HG03460 (cell line): ENCODE data around the gene RBM10.

Experiments used
- ATAC-seq: cut with Tn5 transposase; IDR thresholded peaks from one replicate; pipeline ENCODE4 v1.9.1; 2021; ENCODE audit not compliant: unreplicated experiment

RBM10 gene

DNA sequence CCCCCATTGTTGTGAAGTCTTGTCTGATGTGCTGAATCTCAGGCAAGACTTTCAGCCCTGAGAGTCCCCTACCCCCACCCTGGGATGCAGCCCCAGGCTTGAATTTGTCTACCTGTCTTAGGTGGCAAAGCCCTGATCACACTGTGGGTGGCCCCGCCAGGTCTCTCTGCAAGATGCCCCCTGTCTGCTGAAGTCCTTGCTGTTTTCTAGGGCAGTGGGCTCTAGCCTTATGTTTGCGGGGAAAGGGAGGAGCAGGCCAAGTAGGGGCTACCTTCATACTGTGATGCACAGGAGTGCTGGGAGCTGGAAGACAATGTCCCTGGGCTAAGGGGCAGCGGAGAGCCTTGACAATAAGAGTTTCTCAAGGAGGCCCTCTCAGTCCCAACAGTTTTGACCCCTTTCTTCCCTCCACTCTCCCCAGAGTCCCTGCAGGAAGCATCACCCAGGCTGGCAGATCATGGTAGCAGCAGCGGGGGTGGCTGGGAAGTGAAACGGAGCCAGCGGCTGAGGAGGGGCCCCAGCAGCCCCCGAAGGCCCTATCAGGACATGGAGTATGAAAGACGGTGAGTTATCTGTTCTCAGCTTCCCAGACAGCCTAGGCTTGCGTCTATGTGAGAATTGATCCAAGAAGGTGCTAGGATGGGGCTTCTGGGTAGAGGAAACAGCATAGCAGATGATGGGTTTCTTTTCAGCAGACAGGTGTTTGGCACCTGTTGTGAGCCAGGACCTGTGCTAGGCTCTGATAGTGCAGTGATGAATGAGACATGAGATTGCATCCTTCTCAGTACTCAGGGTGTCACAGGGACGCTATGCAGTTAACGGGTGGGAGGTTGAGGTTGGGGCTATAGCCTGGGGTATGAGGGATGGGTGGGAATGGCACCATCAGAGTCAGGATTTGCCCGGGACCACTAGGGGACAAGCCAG, 2.2 kb downstream of the RBM10 start:
- ATAC-seq: no peak

DNA sequence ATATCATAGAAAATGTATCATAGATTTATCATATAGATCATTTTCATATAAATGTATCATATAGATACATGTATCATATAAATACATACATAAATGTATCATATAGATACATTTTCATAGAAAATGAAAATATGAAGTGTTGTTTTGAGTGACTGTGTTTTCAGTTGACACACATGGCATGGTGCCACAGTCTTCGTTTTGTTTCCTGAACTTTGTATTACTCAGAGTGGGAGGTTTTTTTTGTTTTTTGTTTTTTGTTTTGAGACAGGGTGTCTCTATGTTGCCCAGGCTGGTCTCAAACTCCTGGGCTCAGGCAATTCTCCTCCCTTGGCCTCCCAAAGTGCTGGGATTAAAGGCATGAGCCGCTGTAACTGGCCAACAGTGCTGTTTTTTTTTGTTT, 3.9 kb downstream of the RBM10 start:
- no peak for ATAC-seq

DNA sequence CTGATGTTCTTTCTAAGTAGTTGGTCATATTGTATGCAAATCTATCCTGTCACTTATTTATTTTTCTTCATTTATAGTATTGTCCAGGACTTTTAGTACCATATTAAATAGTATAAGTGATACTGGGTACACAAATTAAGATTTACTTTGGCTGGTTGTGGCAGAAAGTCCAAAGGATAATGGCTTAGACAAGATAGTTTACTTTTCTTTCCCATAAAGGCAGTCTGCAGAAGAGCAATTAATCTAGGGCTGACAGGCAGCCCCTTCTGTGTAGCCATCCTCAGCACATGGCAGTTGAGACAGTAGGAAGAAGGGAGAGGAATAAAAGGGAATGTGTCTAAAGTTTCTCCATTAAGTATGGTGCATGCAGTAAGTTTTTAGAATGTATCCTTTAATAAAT, 6.4 kb downstream of the RBM10 start:
- no peak for ATAC-seq

DNA sequence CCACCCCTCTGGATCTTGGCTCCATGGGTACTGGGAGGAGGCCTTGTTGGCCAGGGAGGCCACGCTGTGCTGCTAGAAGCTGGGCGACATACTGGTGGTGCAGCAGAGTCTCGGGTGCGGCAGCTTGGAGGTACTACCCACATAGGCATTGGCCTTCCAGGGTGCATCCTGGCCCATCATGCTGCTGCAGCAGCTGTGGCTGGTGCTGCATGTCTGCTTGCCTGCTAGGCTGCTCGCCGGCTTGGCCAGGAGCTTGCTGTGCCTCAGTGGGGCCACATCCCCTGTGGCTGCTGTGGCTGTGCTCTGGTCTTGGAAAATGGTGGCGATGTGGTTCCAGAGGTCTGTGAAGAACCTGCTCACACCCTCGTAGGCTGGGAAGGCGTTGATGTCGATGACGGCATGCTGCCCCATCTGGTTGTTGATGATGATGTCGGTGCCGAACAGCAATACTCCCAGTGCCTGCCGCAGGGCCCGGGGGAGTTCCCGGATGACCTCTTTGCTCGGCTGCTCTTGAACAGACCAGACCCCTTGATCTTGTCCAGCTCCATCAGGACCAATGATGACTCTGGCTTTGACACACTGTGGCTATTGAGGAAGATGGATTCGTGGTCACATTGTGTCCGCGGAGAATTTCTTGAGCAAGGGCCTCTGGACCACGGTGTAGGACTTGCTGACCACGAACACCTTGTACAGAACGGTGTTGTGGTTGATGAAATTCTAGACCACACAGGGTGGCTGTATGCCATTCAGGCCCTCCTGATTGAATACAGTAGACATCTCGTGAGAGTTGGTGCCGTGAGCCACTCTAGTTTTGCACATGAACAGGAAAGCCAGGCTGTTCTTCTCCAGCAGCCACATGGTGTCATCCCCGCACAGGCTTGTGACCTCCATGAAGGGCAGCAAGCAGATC, 11.8 kb downstream of the RBM10 start:
- ATAC-seq: no peak

DNA sequence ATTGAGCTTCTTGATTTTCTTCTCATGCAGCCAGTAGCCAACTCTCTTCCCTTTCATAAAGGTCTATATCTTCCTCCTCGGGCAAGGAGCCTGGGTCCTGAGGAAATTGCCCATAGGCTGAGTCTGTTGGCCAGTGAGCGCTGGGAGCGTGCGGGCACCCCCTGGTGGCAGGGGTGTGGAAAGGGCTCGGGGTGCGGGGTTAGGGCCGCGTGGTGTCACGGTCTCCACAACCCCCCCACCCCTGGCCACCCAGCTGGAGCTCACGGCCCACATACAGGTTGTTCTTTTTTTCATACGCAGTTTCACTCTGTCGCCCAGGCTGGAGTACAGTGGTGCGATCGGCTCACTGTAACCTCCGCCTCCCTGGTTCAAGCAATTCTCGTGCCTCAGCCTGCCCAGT, 13.1 kb downstream of the RBM10 start:
- ATAC-seq: no peak

DNA sequence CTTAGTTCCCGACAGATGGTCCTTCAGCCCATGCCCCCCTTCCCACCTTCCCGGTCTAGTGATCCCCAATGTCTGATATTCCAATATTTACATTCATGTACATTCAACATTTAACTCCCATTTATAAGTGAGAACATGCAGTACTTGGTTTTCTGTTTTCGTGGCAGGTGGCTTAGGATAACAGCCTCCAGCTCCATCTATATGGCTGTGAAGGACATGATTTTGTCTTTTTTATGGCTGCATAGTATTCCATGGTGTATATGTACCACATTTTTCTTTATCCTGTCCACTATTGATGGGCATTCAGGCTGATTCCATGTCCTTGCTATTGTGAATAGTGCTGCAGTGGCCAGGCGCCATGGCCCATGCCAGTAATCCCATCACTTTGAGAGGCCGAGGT, 13.8 kb downstream of the RBM10 start:
- ATAC-seq: no peak

DNA sequence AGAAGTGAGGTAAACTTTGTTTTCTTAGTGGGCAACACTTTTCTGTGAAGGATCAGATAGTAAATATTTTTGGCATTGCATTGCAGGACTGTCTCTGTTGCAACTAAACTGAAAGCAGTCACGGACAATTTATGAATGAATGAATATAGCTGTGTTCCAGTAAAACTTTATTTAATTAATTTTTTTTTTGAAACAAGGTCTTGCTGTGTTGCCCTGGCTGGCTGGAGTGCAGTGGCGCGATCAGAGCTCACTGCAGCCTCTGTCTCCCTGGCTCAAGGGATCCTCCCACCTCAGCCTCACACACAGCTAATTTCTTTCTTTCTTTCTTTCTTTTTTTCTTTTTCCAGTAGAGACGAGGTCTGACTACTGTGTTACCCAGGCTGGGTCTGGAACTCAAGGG, 15.8 kb downstream of the RBM10 start:
- ATAC-seq: no peak

DNA sequence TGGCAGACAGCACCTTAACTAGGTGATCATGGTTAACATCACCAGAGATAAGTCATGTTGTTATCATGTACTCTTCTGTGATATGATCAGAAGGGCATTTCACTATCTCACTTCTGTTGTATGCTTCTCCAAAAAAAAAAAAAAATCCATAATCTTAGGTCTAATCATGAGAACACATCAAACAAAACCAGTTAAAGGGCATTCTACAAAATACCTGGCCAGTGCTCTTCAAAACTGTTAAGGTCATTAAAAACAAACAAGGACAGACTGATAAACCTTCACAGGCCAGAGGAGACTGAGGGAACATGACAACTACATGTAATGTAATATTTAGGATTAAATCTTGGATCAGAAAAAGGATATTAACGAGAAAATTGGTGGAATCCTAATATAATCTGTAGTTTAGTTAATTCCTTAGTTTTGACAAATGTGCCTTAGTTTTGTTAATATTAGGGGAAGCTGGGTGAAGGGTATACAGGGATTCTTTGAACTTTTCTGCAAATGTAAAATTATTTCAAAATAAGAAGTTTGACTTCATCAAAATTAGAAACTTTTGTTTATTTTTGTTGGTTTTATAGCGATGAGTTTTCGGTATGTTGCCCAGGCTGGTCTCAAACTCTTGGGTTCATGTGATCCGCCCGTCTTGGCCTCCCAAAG, 18.0 kb downstream of the RBM10 start:
- no peak for ATAC-seq

DNA sequence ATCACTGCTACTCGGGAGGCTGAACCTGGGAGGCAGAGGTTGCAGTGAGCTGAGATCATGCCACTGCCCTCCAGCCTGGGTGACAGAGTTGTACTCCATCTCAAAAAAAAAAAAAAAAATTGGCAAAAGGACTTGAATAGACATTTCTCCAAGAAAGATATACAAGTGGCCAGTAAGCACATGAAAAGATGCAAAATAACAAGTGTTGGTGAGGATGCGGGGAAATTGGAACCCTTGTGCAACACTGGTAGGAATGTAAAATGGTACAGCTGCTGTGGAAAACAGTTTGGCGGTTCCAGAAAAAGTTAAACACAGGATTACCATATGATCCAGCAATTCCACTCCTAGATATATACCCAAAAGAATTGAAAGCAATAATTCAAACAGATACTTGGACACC, 19.4 kb downstream of the RBM10 start:
- ATAC-seq: no peak

DNA sequence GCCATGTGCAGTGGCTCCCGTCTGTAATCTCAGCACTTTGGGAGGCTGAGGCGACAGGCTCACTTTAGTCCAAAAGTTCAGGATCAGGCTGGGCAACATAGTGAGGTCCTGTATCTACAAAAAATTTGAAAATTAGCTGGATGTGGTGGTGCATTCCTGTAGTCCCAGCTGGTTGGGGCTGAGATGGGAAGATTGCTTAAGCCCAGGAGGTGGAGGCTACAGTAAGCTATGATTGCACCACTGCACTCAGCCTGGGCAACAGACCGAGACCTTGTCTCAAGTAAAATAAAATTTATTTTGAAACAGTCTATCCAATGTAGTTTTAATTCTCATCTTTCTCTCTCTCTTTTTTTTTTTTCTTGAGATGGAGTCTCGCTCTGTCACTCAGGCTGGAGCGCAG, 21.1 kb downstream of the RBM10 start:
- ATAC-seq: no peak

DNA sequence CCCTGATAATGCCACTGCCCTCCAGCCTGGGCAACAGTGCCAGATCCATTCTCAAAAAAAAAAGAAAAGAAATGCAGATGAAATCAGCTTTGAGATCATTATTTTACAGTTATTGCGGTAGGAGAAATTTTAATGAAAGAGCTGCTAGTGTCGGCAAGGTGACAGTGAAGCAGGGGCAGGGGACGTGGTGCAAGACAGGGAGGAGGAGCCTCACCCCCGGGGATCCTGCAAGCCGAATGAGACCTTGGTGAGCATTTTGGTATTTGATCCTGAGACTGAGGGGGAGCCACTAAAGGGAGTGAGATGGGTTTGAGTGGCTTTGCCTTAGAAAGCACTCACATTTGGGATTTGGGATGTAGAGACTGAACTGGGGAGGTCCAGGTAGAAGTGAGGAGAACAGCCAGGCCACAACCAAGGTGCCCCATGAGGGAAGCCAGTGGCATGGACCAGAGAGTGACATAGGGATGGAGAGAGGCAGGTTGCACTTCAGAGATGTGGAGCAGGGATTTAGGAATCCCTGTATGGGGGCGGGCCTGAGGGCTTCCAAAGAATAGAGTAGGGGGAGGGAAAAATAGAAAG, 23.6 kb downstream of the RBM10 start:
- ATAC-seq: no peak

DNA sequence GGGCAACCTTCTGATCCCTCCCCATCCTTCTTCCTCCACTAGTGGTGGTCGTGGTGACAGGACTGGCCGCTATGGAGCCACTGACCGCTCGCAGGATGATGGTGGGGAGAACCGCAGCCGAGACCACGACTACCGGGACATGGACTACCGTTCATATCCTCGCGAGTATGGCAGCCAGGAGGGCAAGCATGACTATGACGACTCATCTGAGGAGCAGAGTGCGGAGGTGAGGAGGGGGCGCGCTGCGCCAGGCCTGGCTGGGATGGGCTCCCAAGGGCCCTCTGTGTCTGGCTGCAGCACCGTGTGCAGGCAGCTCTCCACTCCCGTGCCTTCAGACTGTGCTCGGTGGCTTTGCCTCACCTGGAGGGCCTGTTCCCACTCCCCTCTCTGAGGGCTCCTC, 24.3 kb downstream of the RBM10 start:
- no peak for ATAC-seq

DNA sequence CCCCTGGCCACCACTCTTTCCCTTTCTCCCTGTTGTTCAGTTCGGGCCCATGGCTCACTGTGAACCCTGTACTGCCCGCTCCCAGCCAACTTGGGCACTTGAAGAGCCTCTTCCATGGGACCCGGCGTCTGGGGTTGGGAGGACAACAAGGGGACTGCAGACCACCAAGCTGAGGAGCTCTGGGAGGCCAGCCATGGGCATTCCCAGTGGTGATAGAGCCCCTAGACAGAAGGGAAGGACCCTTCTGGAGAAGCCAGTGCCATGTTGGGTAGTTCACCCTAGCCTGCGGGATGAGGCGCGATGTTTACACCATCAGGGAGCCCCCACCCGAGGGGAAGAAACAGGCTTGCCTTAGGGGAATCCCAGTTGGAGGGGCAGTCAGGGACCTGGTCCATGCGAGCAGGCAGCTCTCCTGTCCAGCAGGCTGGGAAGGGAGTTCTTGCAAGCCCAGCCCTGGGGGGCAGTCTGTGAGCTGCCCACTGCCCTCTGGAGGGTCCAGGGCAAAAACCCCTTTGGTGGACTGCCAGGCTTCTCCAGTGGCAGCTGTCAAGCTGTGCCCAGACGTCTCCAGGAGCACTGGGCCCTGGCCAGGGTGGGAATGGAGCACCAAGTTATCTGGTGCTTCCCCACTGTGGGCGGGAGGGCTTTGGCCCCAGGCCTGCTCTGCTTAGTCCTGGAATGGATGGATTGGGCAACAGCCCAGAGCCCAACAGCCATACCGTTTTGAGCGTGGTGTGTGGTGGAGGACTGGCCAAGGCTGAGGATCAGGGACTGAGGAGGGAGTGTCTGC, 24.9 kb downstream of the RBM10 start:
- no peak for ATAC-seq

DNA sequence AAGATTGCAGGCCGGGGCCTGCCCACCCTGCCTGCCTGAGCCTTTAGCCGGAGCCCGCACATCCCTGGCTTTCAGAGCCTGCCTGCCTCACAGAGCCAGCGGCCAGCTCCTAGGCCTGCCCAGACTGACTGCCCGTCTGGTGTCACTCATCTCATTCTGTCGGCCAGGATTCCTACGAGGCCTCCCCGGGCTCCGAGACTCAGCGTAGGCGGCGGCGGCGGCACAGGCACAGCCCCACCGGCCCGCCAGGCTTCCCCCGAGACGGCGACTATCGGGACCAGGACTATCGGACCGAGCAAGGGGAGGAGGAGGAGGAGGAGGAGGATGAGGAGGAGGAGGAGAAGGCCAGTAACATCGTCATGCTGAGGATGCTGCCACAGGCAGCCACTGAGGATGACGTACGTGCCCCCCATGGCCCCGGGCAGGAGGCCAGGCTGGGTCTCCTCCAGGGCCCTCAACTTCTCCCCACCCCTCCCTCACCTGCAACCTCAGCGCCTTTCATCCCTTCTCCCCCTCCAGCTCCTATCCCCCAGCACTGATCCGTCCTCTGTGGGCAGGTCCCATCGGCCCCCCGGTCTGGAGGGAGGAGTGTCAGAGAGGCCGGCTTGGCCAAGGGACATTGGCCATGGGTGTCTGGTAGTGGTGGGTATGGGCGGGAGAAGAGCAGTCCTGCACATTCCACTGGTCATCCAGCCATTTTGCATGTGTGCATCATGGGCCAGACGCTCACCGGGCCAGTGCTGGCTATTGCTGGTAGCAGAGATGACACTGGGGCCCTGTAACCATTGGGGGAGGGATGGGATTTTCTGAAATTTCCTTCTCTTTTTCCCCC, 26.1 kb downstream of the RBM10 start:
- no peak for ATAC-seq

DNA sequence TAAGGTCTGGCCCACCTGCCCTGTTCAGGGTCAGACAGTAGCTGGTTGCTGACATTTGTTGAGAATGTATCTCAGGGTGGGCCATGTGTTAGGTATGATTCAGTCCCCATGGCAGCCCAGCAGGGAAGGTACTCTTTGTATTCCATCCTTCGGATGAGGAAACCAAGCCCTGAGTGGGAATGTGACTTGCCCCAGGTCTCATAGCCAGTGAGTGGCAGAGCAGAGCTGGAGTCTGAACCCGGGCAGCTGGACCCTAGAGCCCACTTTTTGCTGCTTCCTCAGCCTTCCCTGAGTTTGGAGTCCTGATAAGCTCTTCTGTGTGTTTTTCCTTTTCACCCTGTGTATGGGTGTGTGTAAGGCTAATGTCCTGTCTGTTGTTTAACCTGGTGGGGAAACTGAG, 27.0 kb downstream of the RBM10 start:
- no peak for ATAC-seq

DNA sequence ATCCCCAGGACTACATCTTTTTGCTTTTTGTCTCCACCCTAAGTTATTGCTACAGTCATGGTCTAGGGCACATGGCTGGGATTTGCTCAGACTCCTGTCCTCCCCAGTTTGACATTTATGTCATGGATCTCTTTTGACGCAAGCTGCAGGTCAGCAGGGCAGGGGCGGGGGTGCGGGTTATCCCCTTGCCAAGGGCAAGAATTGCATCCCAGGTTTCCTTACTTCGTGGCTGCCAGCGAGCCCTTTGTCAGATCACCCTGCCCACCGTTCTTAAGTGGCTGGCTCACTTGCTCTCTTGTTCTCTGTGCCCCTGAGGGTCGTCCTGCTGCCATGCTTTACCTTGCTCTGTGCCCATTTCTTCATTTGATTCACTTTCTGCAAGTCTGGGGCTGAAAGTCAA, 27.5 kb downstream of the RBM10 start:
- ATAC-seq: no peak

DNA sequence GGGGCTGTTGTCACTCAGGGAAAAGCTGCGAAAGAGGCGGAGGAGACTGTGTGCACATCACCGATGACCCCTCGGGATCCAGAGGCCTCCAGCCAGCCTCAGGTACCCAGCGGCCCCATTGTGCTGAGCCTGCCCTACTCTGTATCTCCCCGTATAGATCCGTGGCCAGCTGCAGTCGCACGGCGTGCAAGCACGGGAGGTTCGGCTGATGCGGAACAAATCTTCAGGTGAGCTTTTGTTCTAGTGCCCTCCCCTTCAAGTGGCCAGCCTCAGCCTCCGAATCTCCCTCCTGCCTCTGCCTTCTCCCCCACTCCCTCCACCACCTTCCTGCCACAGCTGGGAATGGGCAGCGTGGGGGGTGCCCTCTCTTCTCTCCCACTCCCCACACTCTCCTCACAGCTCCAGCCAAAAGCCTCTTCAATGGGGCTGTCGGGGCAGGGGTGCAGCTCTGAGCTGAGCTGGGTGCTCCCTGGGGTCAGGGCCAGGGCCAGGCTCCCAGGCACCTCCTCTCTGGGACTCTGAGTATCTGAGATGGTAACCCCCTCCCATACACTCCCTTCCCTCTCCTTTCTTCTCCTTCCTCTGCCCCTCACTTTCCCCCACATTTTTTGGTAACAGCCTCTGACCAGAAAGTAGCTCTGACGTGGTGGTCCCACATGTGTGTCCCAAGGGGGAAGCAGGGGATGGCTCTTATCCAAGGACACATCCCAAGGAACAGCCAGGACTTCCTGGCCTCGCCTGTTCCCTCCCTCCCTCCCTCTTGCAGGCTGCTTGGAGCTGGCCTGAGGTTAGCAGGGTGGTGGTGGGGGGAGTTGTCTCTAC, 28.2 kb downstream of the RBM10 start:
- no peak for ATAC-seq

DNA sequence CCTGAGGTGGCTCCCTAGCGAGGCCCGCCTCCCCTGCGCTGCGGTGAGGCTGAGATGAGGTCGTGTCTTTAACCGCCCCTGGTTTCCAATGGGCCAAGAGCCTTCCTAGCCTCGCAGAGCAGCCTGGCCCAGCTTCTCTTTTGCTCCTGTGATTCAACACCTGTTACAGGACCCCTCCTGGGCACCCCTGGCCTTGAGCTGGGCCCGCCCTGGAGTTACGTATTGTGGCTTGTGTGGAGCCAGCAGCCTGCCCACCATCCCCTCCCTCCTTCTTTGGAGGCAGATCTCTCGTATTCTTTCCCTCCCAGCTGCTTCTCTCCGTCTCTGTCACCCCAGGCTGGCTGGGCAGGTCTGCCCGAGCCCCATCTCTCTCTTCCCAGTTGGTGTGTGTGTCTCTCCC, 29.4 kb downstream of the RBM10 start:
- ATAC-seq: no peak
